ENCODE results near the gene PRR5L.

DNA sequence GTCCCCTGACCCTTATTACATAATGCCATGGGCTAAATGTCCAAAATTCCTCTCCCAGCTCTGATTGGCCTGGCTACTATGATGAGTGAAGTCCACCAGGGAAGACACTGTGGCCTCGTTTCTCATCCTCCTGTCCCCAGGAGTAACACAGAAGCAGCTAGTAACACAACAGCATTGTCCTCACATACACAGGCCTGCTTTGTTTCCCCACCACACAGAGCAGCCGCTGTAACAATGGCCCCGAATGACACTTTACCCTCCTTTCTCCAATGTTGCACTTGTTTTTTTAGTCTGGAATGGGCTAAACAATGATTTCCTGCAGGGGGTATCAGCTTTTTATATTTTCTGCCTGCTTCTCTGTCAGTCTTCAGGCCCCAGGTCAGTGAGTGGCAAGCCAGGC is at the start of gene PRR5L:
- TF ChIP-seq, protein P1, sequence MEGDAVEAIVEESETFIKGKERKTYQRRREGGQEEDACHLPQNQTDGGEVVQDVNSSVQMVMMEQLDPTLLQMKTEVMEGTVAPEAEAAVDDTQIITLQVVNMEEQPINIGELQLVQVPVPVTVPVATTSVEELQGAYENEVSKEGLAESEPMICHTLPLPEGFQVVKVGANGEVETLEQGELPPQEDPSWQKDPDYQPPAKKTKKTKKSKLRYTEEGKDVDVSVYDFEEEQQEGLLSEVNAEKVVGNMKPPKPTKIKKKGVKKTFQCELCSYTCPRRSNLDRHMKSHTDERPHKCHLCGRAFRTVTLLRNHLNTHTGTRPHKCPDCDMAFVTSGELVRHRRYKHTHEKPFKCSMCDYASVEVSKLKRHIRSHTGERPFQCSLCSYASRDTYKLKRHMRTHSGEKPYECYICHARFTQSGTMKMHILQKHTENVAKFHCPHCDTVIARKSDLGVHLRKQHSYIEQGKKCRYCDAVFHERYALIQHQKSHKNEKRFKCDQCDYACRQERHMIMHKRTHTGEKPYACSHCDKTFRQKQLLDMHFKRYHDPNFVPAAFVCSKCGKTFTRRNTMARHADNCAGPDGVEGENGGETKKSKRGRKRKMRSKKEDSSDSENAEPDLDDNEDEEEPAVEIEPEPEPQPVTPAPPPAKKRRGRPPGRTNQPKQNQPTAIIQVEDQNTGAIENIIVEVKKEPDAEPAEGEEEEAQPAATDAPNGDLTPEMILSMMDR (IDR thresholded peaks at IDR 0.05) = no peak
- no peak for TF ChIP-seq POLR2A (IDR thresholded peaks at IDR 0.05)

All from thyroid gland (tissue), 4 donors.